K562 (cell line): Measurements from ENCODE around the gene ZSWIM4. TPM values are rescaled to one million over a fixed set of nuclear protein-coding genes. Genes with fewer than 3 reads are reported as not detected.

ENCODE experiments used
- CC2D1A ChIP-seq: fragments of 450-650 bp; IDR thresholded peaks from 2 replicates; pipeline ENCODE4 v1.6.1; 2017; ENCODE audit warnings: mild to moderate bottlenecking
- FOXJ3 ChIP-seq: sonication (generic); formaldehyde crosslinking; IDR thresholded peaks from 2 replicates; pipeline ENCODE4 v1.4.0; 2020; ENCODE audit warnings: mild to moderate bottlenecking, missing genetic modification reagents
- HDAC3 ChIP-seq: fragments of 450-650 bp; IDR thresholded peaks from 2 replicates; pipeline ENCODE4 v1.6.1; 2018; ENCODE audit warnings: borderline replicate concordance, mild to moderate bottlenecking, moderate library complexity; ENCODE audit not compliant: partially characterized antibody
- HNRNPL ChIP-seq: fragments of 200-400 bp; formaldehyde crosslinking; IDR thresholded peaks from 2 replicates; pipeline ENCODE4 v1.6.1; 2017; ENCODE audit warnings: low read depth, mild to moderate bottlenecking, low read length
- MLLT1 ChIP-seq, 2 experiments: fragments of 450-650 bp; IDR thresholded peaks; 2 replicates each; pipeline ENCODE4 v1.6.1; 2016
- MTA1 ChIP-seq: fragments of 450-650 bp; IDR thresholded peaks from 2 replicates; pipeline ENCODE4 v1.6.1; 2017; ENCODE audit warnings: borderline replicate concordance
- MTA2 ChIP-seq: fragments of 450-650 bp; IDR thresholded peaks from 2 replicates; pipeline ENCODE4 v1.6.1; 2016; ENCODE audit warnings: low read depth
- NUFIP1 ChIP-seq: fragments of 450-650 bp; IDR thresholded peaks from 2 replicates; pipeline ENCODE4 v1.6.1; 2018; ENCODE audit not compliant: partially characterized antibody
- SMARCE1 ChIP-seq: fragments of 450-650 bp; IDR thresholded peaks from 2 replicates; pipeline ENCODE4 v1.7.1; 2016; ENCODE audit warnings: mild to moderate bottlenecking
- SP1 ChIP-seq: sonication (generic); formaldehyde crosslinking; IDR thresholded peaks from 2 replicates; pipeline ENCODE4 v1.8.1; 2022; ENCODE audit warnings: mild to moderate bottlenecking, missing genetic modification reagents
- TCF7 ChIP-seq: sonication (generic); IDR thresholded peaks from 2 replicates; pipeline ENCODE4 v1.6.1; 2016; ENCODE audit warnings: antibody characterized with exemption, borderline replicate concordance
- TSC22D4 ChIP-seq: fragments of 450-650 bp; IDR thresholded peaks from 2 replicates; pipeline ENCODE4 v1.6.1; 2016; ENCODE audit warnings: missing genetic modification characterization, missing biosample characterization, control low read depth
- USF2 ChIP-seq: sonication (generic); formaldehyde crosslinking; IDR thresholded peaks from 2 replicates; pipeline ENCODE4 v1.5.0; 2020; ENCODE audit warnings: missing genetic modification reagents
- WHSC1 ChIP-seq: IDR thresholded peaks from one replicate; pipeline ENCODE4 v1.6.1; 2012; ENCODE audit warnings: low read length, control low read depth, inconsistent platforms
- ZBTB17 ChIP-seq: fragments of 450-650 bp; formaldehyde crosslinking; IDR thresholded peaks from 2 replicates; pipeline ENCODE4 v1.4.0; 2020; ENCODE audit warnings: mild to moderate bottlenecking
- ZNF444 ChIP-seq: fragments of 250-450 bp; sonication (Bioruptor Pico); IDR thresholded peaks from 2 replicates; pipeline ENCODE4 v1.4.0; 2020; ENCODE audit warnings: mild to moderate bottlenecking, moderate library complexity
- ZNF655 ChIP-seq: fragments of 250-450 bp; sonication (Bioruptor Pico); IDR thresholded peaks from 2 replicates; pipeline ENCODE4 v1.5.0; 2021
- polyA plus RNA-seq, 8 experiments: library from polyadenylated mRNA; depleted of rRNA in 4 of 8; stranded (reverse) in 5 of 8; unstranded in 3 of 8; fragments of >200 nt; fragmentation: Nextera tagmentation in 2 of 8; fragmentation: Illumina TruSeq in 1 of 8; extraction: Ambion mirVana in 2 of 8; extraction: Trizol in 1 of 8; gene quantifications; 2 replicates each; pipeline versions ENCODE4 v1.2.1 to v1.2.3, GENCODE V29; 2011 to 2014; ENCODE audit warnings: inconsistent platforms in 1 of 8, missing spikeins in 1 of 8
- total RNA-seq, 7 experiments: library from RNA; depleted of rRNA in 6 of 7; stranded (reverse); fragments of >200 nt in 6 of 7; fragmentation: Illumina TruSeq in 2 of 7; extraction: Trizol in 2 of 7; gene quantifications; 2 replicates each; pipeline versions ENCODE4 v1.2.1 to v1.2.3, GENCODE V29; 2011 to 2021; ENCODE audit warnings: low replicate concordance in 1 of 7
- TF ChIP-seq, protein P1 (sequence below): fragments of 450-650 bp; IDR thresholded peaks from 2 replicates; pipeline ENCODE4 v1.6.1; 2016; ENCODE audit warnings: antibody characterized with exemption
- TF ChIP-seq, protein P2 (sequence below): sonication (generic); IDR thresholded peaks from 2 replicates; pipeline ENCODE4 v1.6.1; 2016
- TF ChIP-seq, protein P3 (sequence below): sonication (generic); formaldehyde crosslinking; IDR thresholded peaks from 2 replicates; pipeline ENCODE4 v1.8.0; 2022; ENCODE audit warnings: missing genetic modification reagents, mild to moderate bottlenecking, moderate library complexity, borderline replicate concordance

The ZSWIM4 gene
- total and polyA plus RNA-seq, 9 of the 15 experiments (the other 6 are each of a cell fraction or from before 2014, with no cell fraction given) = 0.25 to 3.7 (median 0.79) TPM; not detected in 2

GRCh38 chr19:13849991-13850909, 55.0 kb downstream of the ZSWIM4 start (continued):
- TF ChIP-seq CC2D1A = no peak
- TF ChIP-seq ZNF655 = no peak
- no peak for TF ChIP-seq TCF7
- TF ChIP-seq, protein P1, sequence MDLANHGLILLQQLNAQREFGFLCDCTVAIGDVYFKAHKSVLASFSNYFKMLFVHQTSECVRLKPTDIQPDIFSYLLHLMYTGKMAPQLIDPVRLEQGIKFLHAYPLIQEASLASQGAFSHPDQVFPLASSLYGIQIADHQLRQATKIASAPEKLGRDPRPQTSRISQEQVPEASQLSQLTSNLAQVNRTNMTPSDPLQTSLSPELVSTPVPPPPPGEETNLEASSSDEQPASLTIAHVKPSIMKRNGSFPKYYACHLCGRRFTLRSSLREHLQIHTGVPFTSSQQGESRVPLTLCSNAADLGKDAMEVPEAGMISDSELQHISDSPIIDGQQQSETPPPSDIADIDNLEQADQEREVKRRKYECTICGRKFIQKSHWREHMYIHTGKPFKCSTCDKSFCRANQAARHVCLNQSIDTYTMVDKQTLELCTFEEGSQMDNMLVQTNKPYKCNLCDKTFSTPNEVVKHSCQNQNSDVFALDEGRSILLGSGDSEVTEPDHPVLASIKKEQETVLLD = no peak
- TF ChIP-seq NUFIP1 = no peak
- no peak for TF ChIP-seq HDAC3
- TF ChIP-seq ZBTB17 (CRISPR knock-in tag) = no peak
- no peak for TF ChIP-seq WHSC1
- TF ChIP-seq ZNF444 = no peak
- TF ChIP-seq, protein P2, sequence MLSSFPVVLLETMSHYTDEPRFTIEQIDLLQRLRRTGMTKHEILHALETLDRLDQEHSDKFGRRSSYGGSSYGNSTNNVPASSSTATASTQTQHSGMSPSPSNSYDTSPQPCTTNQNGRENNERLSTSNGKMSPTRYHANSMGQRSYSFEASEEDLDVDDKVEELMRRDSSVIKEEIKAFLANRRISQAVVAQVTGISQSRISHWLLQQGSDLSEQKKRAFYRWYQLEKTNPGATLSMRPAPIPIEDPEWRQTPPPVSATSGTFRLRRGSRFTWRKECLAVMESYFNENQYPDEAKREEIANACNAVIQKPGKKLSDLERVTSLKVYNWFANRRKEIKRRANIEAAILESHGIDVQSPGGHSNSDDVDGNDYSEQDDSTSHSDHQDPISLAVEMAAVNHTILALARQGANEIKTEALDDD = no peak
- no peak for TF ChIP-seq TSC22D4 (tag)
- TF ChIP-seq HNRNPL = no peak
- TF ChIP-seq MLLT1 (IDR thresholded peaks at IDR 0.05) = no peak
- 0 out of 2 replicates have a peak, but pooled peaks have one; percentile 15 for TF ChIP-seq SP1
- no peak for TF ChIP-seq USF2 (CRISPR knock-in tag)
- peak; percentile 83 for TF ChIP-seq FOXJ3
- no peak for TF ChIP-seq MTA1
- TF ChIP-seq, protein P3, sequence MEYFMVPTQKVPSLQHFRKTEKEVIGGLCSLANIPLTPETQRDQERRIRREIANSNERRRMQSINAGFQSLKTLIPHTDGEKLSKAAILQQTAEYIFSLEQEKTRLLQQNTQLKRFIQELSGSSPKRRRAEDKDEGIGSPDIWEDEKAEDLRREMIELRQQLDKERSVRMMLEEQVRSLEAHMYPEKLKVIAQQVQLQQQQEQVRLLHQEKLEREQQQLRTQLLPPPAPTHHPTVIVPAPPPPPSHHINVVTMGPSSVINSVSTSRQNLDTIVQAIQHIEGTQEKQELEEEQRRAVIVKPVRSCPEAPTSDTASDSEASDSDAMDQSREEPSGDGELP (CRISPR knock-in tag) = peak; percentile 72; the same call in 1 of the 2 replicates
- TF ChIP-seq SMARCE1 = no peak
- no peak for TF ChIP-seq MTA2
